Large intestine (tissue), 3 donors: ENCODE results near the gene CCNF. TPM values are rescaled to one million over a fixed set of nuclear protein-coding genes. Genes with fewer than 3 reads are reported as not detected.
A peak's percentile ranks its signal among the peaks of the same experiment; 100 is the strongest.

ENCODE experiments used
- DNase-seq, 2 donors: peaks; one replicate each; pipeline versions ENCODE4 v3.0.0 to v3.0.0-alpha.2; 2013
- H3K27ac ChIP-seq: one replicate; pipeline ENCODE4 v1.5.1; 2013; ENCODE audit warnings: low read length
- H3K27me3 ChIP-seq: 2 replicates; pipeline ENCODE4 v1.6.1; 2013; ENCODE audit warnings: low read length; ENCODE audit not compliant: control insufficient read depth, insufficient read depth
- H3K36me3 ChIP-seq: 2 replicates; pipeline ENCODE4 v1.6.1; 2013; ENCODE audit warnings: low read length; ENCODE audit not compliant: control insufficient read depth, insufficient read depth
- H3K4me1 ChIP-seq: one replicate; pipeline ENCODE4 v1.6.1; 2013; ENCODE audit warnings: low read length; ENCODE audit not compliant: control insufficient read depth, insufficient read depth
- H3K4me3 ChIP-seq: one replicate; pipeline ENCODE4 v1.5.1; 2013; ENCODE audit warnings: low read length
- H3K9me3 ChIP-seq: one replicate; pipeline ENCODE4 v1.6.1; 2013; ENCODE audit warnings: mild to moderate bottlenecking, low read depth, low read length, moderate library complexity; ENCODE audit not compliant: control insufficient read depth
- WGBS: methylation state at CpG from one replicate; pipeline ENCODE4 v1.1.5; 2013; ENCODE audit warnings: low lambda C conversion rate; ENCODE audit not compliant: insufficient coverage; 5-methylcytosine and 5-hydroxymethylcytosine counted together
- polyA plus RNA-seq: library from polyadenylated mRNA; unstranded; fragments of 120-200 nt; gene quantifications from one replicate; pipeline ENCODE4 v1.2.1, GENCODE V29; 2013

Gene CCNF
- polyA plus RNA-seq, 1 donor = 6.4 TPM

DNA sequence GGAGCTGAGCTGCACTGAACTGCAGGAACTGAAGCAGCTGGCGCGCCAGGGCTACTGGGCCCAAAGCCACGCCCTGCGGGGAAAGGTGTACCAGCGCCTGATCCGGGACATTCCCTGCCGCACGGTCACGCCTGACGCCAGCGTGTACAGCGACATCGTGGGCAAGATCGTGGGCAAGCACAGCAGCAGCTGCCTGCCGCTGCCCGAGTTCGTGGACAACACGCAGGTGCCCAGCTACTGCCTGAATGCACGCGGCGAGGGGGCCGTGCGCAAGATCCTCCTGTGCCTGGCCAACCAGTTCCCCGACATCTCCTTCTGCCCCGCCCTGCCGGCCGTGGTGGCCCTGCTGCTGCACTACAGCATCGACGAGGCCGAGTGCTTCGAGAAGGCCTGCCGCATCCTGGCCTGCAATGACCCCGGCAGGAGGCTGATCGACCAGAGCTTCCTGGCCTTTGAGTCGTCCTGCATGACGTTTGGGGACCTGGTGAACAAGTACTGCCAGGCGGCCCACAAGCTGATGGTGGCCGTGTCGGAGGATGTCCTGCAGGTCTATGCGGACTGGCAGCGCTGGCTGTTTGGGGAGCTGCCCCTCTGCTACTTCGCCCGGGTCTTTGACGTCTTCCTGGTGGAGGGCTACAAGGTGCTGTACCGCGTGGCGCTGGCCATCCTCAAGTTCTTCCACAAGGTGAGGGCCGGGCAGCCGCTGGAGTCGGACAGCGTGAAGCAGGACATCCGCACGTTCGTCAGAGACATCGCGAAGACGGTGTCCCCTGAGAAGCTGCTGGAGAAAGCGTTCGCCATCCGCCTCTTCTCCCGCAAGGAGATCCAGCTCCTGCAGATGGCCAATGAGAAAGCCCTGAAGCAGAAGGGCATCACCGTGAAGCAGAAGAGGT is 67.2 kb downstream of the CCNF start:
- WGBS = no CpG with 5 or more reads among the region's 62 CpGs
- peaks cover 18% of the 10 kb centered on the region for H3K4me1 ChIP-seq
- H3K27ac ChIP-seq = no peak overlapping the region
- no peaks in the 10 kb centered on the region for H3K9me3 ChIP-seq
- peaks cover 37% of the 10 kb centered on the region for H3K36me3 ChIP-seq
- no peak overlapping the region for H3K4me3 ChIP-seq
- H3K27me3 ChIP-seq = no peaks in the 10 kb centered on the region
- DNase-seq = no peak

DNA sequence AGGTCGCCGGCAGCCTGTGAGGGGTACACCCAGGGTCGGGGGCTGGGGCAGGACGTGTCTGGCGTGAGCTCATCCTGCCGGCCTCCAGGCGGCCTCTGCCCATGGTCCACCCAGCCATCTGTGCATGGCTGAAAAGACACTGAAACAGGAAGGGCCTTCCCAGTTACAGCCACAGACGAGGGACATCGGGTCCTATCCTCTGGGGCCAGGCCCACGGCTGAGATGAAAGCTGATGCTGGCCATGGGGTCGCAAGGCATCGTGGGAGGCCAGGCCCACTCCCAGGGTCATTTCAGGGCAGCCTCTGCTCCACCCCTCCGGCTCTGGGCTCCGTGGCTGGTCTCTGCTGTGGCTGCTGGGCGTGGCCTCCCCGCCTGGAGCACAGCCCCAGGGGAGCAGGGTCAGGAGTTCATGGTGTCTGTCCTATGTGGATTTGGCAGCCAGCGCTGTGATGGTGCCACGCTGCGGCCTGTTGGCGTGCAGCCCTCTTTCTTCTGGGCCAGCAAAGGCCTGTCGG is 67.9 kb downstream of the CCNF start:
- no peaks in the 10 kb centered on the region for H3K27me3 ChIP-seq
- H3K9me3 ChIP-seq = no peaks in the 10 kb centered on the region
- peaks cover 37% of the 10 kb centered on the region for H3K36me3 ChIP-seq
- no peak overlapping the region for H3K4me3 ChIP-seq
- no peak for DNase-seq
- peaks cover 19% of the 10 kb centered on the region for H3K4me1 ChIP-seq
- no CpG with 5 or more reads among the region's 21 CpGs for WGBS
- no peak overlapping the region for H3K27ac ChIP-seq

DNA sequence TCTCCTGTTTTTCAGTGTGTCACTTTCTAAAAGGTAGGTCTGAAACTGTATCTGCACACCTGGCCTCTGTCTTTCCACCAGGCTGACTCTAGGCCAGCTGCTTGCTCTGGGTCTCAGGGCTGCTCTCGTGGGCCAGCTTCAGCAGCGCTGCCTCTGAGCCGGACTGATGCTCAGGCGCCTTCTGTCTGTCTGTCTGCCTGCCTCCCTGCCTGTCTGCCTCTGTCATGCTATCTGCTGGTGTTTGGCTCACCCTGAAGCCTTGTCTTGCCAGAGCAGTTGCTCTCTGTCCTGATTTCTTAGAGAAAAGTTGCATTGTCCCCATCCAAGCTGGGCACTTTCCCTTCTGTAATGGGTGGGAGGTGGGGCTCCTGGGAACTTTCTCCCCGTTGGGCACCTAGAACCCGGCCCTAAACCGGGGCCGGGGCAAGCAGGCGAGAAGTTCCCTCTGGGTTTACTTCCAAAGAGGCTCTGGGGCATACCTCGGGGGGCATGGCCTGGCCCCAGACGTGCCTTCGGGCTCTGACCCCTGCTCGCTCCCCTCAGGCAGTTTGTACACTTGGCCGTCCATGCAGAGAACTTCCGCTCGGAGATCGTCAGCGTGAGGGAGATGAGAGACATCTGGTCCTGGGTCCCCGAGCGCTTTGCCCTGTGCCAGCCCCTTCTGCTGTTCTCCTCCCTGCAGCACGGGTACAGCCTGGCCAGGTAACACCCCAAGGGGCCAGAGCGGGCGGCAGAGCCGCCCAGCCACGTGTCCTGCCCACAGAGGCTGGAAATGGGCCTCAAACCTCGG is 68.6 kb downstream of the CCNF start:
- no peak for DNase-seq
- Histone ChIP-seq H3K27ac (no peak overlapping the region), H3K36me3 (peaks cover 37% of the 10 kb centered on the region), H3K4me3 (no peak overlapping the region), H3K4me1 (peaks cover 19% of the 10 kb centered on the region), H3K27me3 (no peaks in the 10 kb centered on the region), H3K9me3 (no peaks in the 10 kb centered on the region)
- WGBS = no CpG with 5 or more reads among the region's 26 CpGs

DNA sequence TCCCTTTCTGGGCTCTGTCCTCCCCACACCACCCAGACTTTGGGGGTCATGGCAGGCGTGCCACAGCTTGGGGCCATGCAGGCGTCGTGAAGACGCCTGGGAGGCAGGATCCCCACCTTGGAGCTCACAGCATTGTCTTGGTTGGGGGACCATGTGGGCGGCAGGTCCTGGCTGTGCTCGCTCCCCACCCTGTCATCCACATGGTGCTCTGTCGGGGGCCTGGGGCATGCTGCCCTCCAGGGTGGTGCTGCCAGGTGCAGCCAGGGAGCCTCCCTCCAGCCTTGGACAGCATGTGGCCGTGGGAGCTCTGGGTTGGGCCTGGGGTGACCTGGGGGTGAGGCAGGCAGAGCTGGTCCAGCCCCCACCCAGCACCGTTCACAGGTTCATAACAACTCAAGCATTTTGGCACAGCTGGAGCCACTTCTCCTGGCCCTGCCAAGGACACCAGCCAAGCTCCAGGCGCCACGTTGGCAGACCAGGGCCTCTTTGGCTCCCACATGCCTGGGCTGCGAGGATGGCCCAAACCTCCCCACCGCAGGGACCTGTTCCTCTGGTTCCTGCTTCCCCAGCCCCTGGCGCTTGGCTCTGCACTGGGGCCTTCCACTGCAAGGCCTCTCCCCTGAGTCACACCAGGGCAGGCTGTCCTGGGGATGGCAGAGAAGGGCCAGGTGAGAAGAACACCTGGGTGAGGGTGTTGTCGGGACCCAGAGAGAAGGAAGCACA is 69.4 kb downstream of the CCNF start:
- Histone ChIP-seq H3K27ac (no peak overlapping the region), H3K4me1 (peaks cover 25% of the 10 kb centered on the region), H3K4me3 (no peak overlapping the region), H3K27me3 (no peaks in the 10 kb centered on the region), H3K36me3 (peaks cover 33% of the 10 kb centered on the region), H3K9me3 (no peaks in the 10 kb centered on the region)
- WGBS = no CpG with 5 or more reads among the region's 15 CpGs
- DNase-seq = no peak

- Histone ChIP-seq H3K4me1 (peaks cover 25% of the 10 kb centered on the region), H3K4me3 (no peak overlapping the region), H3K27ac (no peak overlapping the region), H3K36me3 (peaks cover 33% of the 10 kb centered on the region), H3K27me3 (no peaks in the 10 kb centered on the region), H3K9me3 (no peaks in the 10 kb centered on the region)
- no CpG with 5 or more reads among the region's 6 CpGs for WGBS
- DNase-seq = no peak
Observed at GRCh38 chr16:2499454-2499853, 70.2 kb downstream of the CCNF start.

DNA sequence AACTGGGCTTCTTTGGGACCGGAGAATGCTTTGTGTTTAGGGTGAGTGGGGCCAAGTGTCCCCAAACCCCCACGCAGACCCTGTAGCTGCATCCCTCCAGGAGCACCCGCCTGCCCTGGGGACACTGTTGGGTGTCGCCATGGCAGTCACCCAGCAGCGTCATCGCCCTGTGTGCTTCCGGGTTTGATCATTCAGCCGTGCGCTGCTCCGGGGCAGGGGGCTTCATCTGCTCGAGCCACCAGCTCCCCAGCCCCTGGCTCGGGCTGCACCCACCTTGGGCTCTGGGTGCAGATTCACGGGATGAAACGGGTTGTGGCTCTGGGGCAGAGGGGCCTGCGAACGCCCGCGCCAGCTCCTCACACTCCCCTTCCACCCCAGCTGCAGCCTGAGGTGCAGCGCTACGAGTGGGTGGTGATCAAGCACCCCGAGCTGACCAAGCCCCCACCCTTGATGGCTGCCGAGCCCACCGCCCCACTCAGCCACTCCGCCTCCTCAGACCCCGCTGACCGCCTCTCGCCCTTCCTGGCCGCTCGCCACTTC is 70.7 kb downstream of the CCNF start:
- H3K27ac ChIP-seq = no peak overlapping the region
- H3K4me1 ChIP-seq = peaks cover 25% of the 10 kb centered on the region
- peaks cover 33% of the 10 kb centered on the region for H3K36me3 ChIP-seq
- H3K9me3 ChIP-seq = no peaks in the 10 kb centered on the region
- WGBS = no CpG with 5 or more reads among the region's 29 CpGs
- no peak for DNase-seq
- no peak overlapping the region for H3K4me3 ChIP-seq
- no peaks in the 10 kb centered on the region for H3K27me3 ChIP-seq

GRCh38 chr16:2500430-2500917 is 71.2 kb downstream of the CCNF start:
- Histone ChIP-seq H3K4me1 (peaks cover 25% of the 10 kb centered on the region), H3K36me3 (peaks cover 33% of the 10 kb centered on the region), H3K4me3 (no peak overlapping the region), H3K27ac (no peak overlapping the region), H3K9me3 (no peaks in the 10 kb centered on the region), H3K27me3 (no peaks in the 10 kb centered on the region)
- no CpG with 5 or more reads among the region's 20 CpGs for WGBS
- DNase-seq = no peak

DNA sequence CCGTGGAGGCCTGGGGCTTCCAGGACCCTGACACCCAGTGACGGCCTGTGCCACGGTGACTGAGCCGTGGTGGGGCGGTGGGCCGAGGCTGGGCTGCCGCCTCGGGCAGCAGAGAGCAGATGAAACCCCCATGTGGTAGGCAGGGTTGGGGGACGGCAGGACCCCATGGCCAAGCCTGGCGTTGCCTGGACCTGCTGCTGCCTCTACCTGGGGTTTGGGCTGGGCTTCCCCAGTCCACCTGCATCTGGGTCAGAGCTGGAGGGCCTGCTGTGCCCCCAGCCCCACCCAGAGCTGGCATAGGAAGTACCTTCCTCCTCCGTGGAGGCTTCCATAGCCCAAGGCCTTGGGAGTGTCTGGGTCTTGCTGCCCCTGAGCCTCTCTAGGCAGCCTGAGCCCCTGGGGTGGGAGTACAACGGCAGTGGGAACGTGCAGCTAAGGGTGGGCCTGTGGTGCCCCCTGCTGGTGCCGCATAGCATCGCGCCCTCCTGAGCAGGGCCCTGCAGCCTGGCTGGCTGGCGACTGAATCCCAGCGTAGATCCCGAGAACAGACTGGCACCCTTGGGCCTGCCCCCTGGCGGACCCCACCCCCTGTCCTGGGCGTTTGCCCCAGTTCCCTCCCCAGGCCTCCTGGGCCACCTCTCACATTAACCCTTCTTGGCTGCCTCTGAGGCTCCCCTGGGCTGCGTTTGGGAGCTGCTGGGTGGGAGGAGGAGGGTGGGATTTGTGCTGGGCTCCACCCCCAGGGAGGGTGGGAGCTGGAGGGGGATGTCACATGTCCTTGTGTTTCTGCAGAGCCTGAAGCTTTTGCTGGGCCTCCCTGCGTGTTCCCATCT is 71.9 kb downstream of the CCNF start:
- peaks cover 30% of the 10 kb centered on the region for H3K36me3 ChIP-seq
- H3K4me1 ChIP-seq = peaks cover 25% of the 10 kb centered on the region
- H3K27me3 ChIP-seq = no peaks in the 10 kb centered on the region
- H3K4me3 ChIP-seq = peak overlapping the region; percentile 21
- no peak overlapping the region for H3K27ac ChIP-seq
- no peaks in the 10 kb centered on the region for H3K9me3 ChIP-seq
- peak; percentile 78 to 81 for DNase-seq
- no CpG with 5 or more reads among the region's 23 CpGs for WGBS
